Stimulated activated CD4-positive, alpha-beta T cell treated with anti-CD3 and anti-CD28 coated beads, Interleukin-4, amount 100 ng/mL, for 24 hours (primary cell): ENCODE results near the gene CELSR2.
"Not testable (repeated sequence)": the region's sequence is repeated elsewhere in the genome, so short reads cannot be mapped to it uniquely, and the experiment has no call there.

Experiments used
- DNase-seq: peaks from one replicate; pipeline ENCODE4 v3.0.0-alpha.2; 2020

The CELSR2 gene

GRCh38 chr1:109282497-109282951 is 33.2 kb downstream of the CELSR2 start:
- no peak for DNase-seq

GRCh38 chr1:109282952-109283747 is 33.8 kb downstream of the CELSR2 start, which contains the start of gene PSRC1:
PSRC1 (minus strand) TSS chr1:109283145.
- peak; percentile 92 for DNase-seq

GRCh38 chr1:109283748-109284600 is 34.6 kb downstream of the CELSR2 start:
- no peak for DNase-seq

- DNase-seq, result not testable (repeated sequence)
These were observed 37.4 kb downstream of the CELSR2 start for GRCh38 chr1:109286762-109287161.

- no peak for DNase-seq
These were observed 40.8 kb downstream of the CELSR2 start for GRCh38 chr1:109290137-109290536.

- no peak for DNase-seq
These were observed 41.7 kb downstream of the CELSR2 start for GRCh38 chr1:109290998-109291397.

GRCh38 chr1:109292364-109292763 is 43.0 kb downstream of the CELSR2 start:
- no peak for DNase-seq

- DNase-seq, result no peak
These were observed 43.7 kb downstream of the CELSR2 start for GRCh38 chr1:109293026-109293425.

GRCh38 chr1:109294481-109294880 is 45.1 kb downstream of the CELSR2 start:
- DNase-seq, result no peak

- DNase-seq, result no peak
These were observed 46.5 kb downstream of the CELSR2 start for GRCh38 chr1:109295712-109296415.

GRCh38 chr1:109296782-109297181 is 47.4 kb downstream of the CELSR2 start:
- DNase-seq, result no peak

- DNase-seq, result no peak
These were observed 49.6 kb downstream of the CELSR2 start for GRCh38 chr1:109298666-109299557.

GRCh38 chr1:109299558-109300343 is 50.4 kb downstream of the CELSR2 start:
- DNase-seq, result no peak

- no peak for DNase-seq
These were observed 51.4 kb downstream of the CELSR2 start for GRCh38 chr1:109300650-109301151.

GRCh38 chr1:109301874-109302273 is 52.5 kb downstream of the CELSR2 start:
- DNase-seq, result no peak

- no peak for DNase-seq
These were observed 55.0 kb downstream of the CELSR2 start for GRCh38 chr1:109304226-109304920.

GRCh38 chr1:109305991-109306390 is 56.7 kb downstream of the CELSR2 start:
- not testable (repeated sequence) for DNase-seq

GRCh38 chr1:109306832-109307273 is 57.5 kb downstream of the CELSR2 start, which contains the start of gene MYBPHL:
MYBPHL (minus strand) TSS chr1:109307011; CDS start chr1:109306991, 20 bp downstream.
- no peak for DNase-seq

- no peak for DNase-seq
These were observed 58.1 kb downstream of the CELSR2 start for GRCh38 chr1:109307274-109308021.
